Measurements from ENCODE around the gene FZD4.
A peak's percentile ranks its signal among the peaks of the same experiment; 100 is the strongest.
"Not testable (repeated sequence)": the region's sequence is repeated elsewhere in the genome, so short reads cannot be mapped to it uniquely, and the experiment has no call there.

The FZD4 gene

GRCh38 chr11:86916330-86916729 lies 38.9 kb downstream of the FZD4 start:
- peak overlapping the region; percentile 82 for H3K27ac ChIP-seq
- no peak for DNase-seq (ENCODE audit: low read depth, low spot score)

- DNase-seq (ENCODE audit: low read depth, low spot score), result not testable (repeated sequence)
- peak overlapping the region; percentile 82 for H3K27ac ChIP-seq
Measured at GRCh38 chr11:86915850-86916249, 39.3 kb downstream of the FZD4 start.

- DNase-seq (ENCODE audit: low read depth, low spot score), result no peak
- H3K27ac ChIP-seq, result peak overlapping the region; percentile 82
Measured at GRCh38 chr11:86914865-86915519, 40.2 kb downstream of the FZD4 start.

GRCh38 chr11:86912238-86912637 lies 43.0 kb downstream of the FZD4 start:
- H3K27ac ChIP-seq, result no peak overlapping the region
- no peak for DNase-seq (ENCODE audit: low read depth, low spot score)

- H3K27ac ChIP-seq, result no peak overlapping the region
- DNase-seq (ENCODE audit: low read depth, low spot score), result no peak
Measured at GRCh38 chr11:86910592-86910991, 44.6 kb downstream of the FZD4 start.

- H3K27ac ChIP-seq, result no peak overlapping the region
- no peak for DNase-seq (ENCODE audit: low read depth, low spot score)
Measured at GRCh38 chr11:86906198-86906597, 49.0 kb downstream of the FZD4 start.

GRCh38 chr11:86905252-86905651 lies 49.9 kb downstream of the FZD4 start:
- no peak for DNase-seq (ENCODE audit: low read depth, low spot score)
- no peak overlapping the region for H3K27ac ChIP-seq

GRCh38 chr11:86904001-86904400 lies 51.2 kb downstream of the FZD4 start:
- H3K27ac ChIP-seq, result no peak overlapping the region

GRCh38 chr11:86902345-86902744 lies 52.9 kb downstream of the FZD4 start:
- DNase-seq (ENCODE audit: low read depth, low spot score), result no peak

More at GRCh38 chr11:86904001-86904400, 51.2 kb downstream of the FZD4 start:
- DNase-seq (ENCODE audit: low read depth, low spot score), result no peak

GRCh38 chr11:86901599-86901998 lies 53.6 kb downstream of the FZD4 start:
- H3K27ac ChIP-seq, result no peak overlapping the region
- no peak for DNase-seq (ENCODE audit: low read depth, low spot score)

More at GRCh38 chr11:86902345-86902744, 52.9 kb downstream of the FZD4 start:
- H3K27ac ChIP-seq, result no peak overlapping the region

GRCh38 chr11:86900162-86900561 lies 55.0 kb downstream of the FZD4 start:
- DNase-seq (ENCODE audit: low read depth, low spot score), result no peak
- H3K27ac ChIP-seq, result no peak overlapping the region

GRCh38 chr11:86898689-86899088 lies 56.5 kb downstream of the FZD4 start:
- H3K27ac ChIP-seq, result no peak overlapping the region
- DNase-seq (ENCODE audit: low read depth, low spot score), result no peak

- DNase-seq (ENCODE audit: low read depth, low spot score), result no peak
- H3K27ac ChIP-seq, result no peak overlapping the region
Measured at GRCh38 chr11:86896441-86896841, 58.8 kb downstream of the FZD4 start.

Measured in epithelial cell of prostate (primary cell).